AG04449 (cell line): ENCODE results near the gene OR10A6.

ENCODE experiments used
- CTCF ChIA-PET: fragments of 350-600 bp; formaldehyde crosslinking; extraction: SDS; loops from one replicate; lab custom pipeline; 2021; ENCODE audit warnings: antibody characterized with exemption; lab: Yijun Ruan, JAX
- POLR2A ChIA-PET: fragments of 400-600, 350-600 bp; formaldehyde crosslinking; extraction: SDS; loops from one replicate; lab custom pipeline; 2020; ENCODE audit warnings: antibody characterized with exemption, inconsistent platforms; lab: Yijun Ruan, JAX
- DNase-seq: peaks from one replicate; pipeline ENCODE4 v3.0.0-alpha.2; 2010; ENCODE audit warnings: low read depth, low spot score
- H3K4me3 ChIP-seq: 2 replicates; pipeline ENCODE4 v1.5.1; 2011; ENCODE audit warnings: low read depth, mild to moderate bottlenecking, control low read depth, low read length
- TF ChIP-seq, protein P1 (sequence below): IDR thresholded peaks from one replicate; pipeline ENCODE4 v1.5.1; 2011; ENCODE audit warnings: mild to moderate bottlenecking, moderate library complexity, low read length, control low read depth, inconsistent platforms; ENCODE audit not compliant: insufficient read depth; ENCODE audit errors: missing control alignments

The OR10A6 gene

DNA sequence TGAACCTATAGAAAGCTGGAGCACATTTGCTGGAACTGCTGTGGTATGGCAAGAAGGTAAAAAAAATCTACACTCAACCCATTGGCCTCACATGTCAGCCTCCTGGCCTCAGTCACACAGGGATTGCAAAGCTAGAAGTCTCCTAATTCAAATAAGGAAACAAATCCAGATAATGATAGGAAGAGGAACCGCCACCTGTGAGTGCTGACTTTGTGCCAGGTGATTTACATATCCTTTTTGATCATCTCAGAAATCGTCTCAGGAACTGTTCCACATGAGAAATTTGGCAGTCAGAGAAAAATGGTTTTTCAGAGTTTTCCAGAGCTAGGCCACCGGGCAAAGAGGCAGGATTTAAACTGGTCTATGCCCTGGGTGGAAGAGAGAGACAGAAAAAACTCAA is 33.2 kb upstream of the OR10A6 start:
- ChIA-PET POLR2A (no interaction called here), CTCF (interaction anchor here (0.9 to 3.4 kb wide), 9 partner anchors 11 to 72 kb away, joined by 3 to 22 read pairs (median 4); partner anchors contain the start of gene EIF3F)
- H3K4me3 ChIP-seq: no peak overlapping the region
- DNase-seq: no peak
- TF ChIP-seq, protein P1, sequence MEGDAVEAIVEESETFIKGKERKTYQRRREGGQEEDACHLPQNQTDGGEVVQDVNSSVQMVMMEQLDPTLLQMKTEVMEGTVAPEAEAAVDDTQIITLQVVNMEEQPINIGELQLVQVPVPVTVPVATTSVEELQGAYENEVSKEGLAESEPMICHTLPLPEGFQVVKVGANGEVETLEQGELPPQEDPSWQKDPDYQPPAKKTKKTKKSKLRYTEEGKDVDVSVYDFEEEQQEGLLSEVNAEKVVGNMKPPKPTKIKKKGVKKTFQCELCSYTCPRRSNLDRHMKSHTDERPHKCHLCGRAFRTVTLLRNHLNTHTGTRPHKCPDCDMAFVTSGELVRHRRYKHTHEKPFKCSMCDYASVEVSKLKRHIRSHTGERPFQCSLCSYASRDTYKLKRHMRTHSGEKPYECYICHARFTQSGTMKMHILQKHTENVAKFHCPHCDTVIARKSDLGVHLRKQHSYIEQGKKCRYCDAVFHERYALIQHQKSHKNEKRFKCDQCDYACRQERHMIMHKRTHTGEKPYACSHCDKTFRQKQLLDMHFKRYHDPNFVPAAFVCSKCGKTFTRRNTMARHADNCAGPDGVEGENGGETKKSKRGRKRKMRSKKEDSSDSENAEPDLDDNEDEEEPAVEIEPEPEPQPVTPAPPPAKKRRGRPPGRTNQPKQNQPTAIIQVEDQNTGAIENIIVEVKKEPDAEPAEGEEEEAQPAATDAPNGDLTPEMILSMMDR: no peak

DNA sequence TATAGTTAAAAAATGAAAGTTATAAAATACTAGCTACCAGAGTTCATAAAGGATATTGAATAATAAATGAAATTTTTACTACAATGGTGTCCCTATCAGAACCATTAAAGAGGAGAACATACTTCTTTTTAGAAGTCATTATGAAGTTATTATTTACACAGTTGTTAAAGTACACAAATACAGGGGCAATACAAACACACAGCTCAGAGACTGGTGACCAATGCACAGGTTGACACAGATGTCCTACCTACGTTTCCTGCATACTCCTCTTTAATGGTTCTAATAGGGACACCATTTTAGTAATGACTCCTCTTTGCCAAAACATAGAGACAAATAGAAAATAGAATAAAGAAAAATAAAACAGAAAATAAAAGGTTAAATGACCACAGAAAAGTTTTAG is 24.1 kb upstream of the OR10A6 start:
- DNase-seq: no peak
- POLR2A ChIA-PET: no interaction called here
- H3K4me3 ChIP-seq: no peak overlapping the region
- TF ChIP-seq, protein P1: no peak
- CTCF ChIA-PET: no interaction called here

DNA sequence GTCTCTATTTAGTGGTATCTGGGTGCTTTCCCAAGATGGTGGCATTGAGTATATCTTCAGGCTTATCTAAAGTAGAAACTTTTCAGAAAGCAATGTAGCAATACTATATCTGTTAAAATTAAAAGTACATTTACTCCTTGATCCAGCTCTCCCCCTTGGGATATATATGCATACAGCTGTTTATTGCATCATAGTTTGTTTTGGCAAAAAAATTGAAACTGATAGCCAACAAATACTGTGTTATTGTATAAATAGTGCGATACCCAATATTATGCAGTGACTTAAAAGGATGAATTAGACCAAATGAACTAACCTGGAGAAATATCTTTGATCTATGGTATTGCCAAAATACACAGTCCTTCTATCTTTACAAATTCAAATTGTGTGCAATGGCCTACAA is 18.9 kb upstream of the OR10A6 start:
- DNase-seq: no peak
- TF ChIP-seq, protein P1: no peak
- ChIA-PET POLR2A (no interaction called here), CTCF (interaction anchor here (1.1 to 2.6 kb wide), 4 partner anchors 11 to 45 kb away, joined by 3 to 10 read pairs (median 4); partner anchors contain the start of gene EIF3F)
- H3K4me3 ChIP-seq: no peak overlapping the region

DNA sequence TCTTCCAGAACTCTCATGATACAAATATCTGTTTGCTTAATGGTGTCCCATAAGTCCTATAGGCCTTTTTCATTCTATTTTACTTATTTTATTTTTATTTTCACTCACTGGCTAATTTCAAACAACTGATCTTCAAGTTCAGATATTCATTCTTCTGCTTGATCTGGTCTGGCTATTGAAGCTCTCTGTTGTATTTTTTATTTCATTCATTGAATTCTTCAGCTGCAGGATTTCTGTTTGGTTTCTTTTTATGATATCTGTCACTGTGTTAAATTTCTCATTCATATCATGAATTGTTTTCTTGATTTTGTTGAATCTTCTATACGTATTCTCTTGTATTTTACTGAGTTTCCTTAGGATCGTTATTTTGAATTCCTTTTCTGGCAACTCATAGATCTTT is 13.1 kb upstream of the OR10A6 start:
- TF ChIP-seq, protein P1: no peak
- ChIA-PET POLR2A (no interaction called here), CTCF (no interaction called here)
- no peak overlapping the region for H3K4me3 ChIP-seq
- DNase-seq: no peak

DNA sequence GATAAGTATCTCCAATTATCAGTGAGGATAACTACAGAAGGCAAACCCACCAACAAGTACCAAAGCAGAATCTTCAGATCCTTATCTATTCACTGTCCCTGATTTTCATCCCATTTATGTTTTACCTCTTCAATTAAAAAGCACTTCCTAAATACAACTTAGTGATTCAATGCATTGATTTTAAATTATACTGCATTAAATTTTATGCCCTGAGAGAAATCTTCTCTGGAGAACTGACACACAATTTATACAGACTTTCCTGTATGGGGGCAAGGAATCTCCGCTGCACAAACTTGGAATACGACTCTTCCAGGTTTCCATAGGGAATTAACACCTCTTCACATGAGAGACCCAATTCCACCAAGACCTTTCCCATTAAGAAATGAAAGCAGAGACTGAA is 10.5 kb upstream of the OR10A6 start, which contains the start of gene OR10A3:
TSS of gene OR10A3 (minus strand) at position 101 of the 400 bp plus-strand sequence. CDS start 2,188 bp downstream, outside the sequence.
- DNase-seq: no peak
- TF ChIP-seq, protein P1: no peak
- CTCF ChIA-PET: no interaction called here
- POLR2A ChIA-PET: no interaction called here
- no peak within 1 kb of the TSS for H3K4me3 ChIP-seq

DNA sequence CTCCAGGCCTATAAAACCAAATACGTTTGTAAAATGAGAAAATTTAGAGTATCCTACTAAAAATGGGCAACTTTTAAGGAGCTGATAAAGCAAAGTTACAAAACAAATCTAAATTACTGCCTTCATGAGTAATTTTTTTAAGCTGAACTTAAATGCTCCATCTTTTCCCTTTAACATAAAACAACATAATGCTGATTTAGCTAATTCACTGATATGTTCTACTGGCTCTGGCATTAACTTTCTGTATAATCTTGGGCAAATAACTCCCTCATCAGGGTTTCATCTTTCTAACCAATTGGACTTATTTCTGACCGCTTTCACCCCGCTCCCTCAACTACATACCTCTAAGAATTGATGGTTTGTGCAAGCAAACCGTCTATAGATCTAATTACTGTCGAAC is 10.1 kb upstream of the OR10A6 start:
- ChIA-PET CTCF (no interaction called here), POLR2A (no interaction called here)
- TF ChIP-seq, protein P1: no peak
- H3K4me3 ChIP-seq: no peak overlapping the region
- no peak for DNase-seq
